Testis (tissue), 2 donors: Measurements from ENCODE around the gene CAPN12.

Experiments
- CTCF ChIP-seq, 3 experiments: fragments of 450-650 bp in 2 of 3; fragments of 200-600 bp in 1 of 3; sonication (generic) in 1 of 3; IDR thresholded peaks; one replicate each; pipeline ENCODE4 v1.5.1; 2016 to 2019; ENCODE audit warnings: antibody characterized with exemption in 3 of 3, mild to moderate bottlenecking in 2 of 3, moderate library complexity in 1 of 3
- POLR2A ChIP-seq: fragments of 450-650 bp; IDR thresholded peaks from one replicate; pipeline ENCODE4 v1.6.1; 2017; ENCODE audit warnings: antibody characterized with exemption, mild to moderate bottlenecking, moderate library complexity

- TF ChIP-seq CTCF (IDR thresholded peaks at IDR 0.05) (no peak), POLR2A (no peak)
Observed at GRCh38 chr19:38745316-38745715, 1.0 kb upstream of the CAPN12 start.
